ENCODE data around the gene PCYT1A. TPM values are rescaled to one million over a fixed set of nuclear protein-coding genes. Genes with fewer than 3 reads are reported as not detected.

PCYT1A gene
- total RNA-seq, 4 donors from 2014 or later: 90.5 to 123 (median 99.0) TPM

- DNase-seq (no peak), ATAC-seq (no peak)
- TF ChIP-seq CTCF (IDR thresholded peaks at IDR 0.05 in 4 of 5, conservative IDR thresholded peaks at IDR 0.05 in 1 of 5): no peak
- intact Hi-C loops (cut with DNase I; ENCODE audit: low total_unique reads): no loop called here
- in situ Hi-C loops (cut with MboI; ENCODE audit: low sequenced_read_pairs in 4 of 4): loop anchor here in 2 of 4 donors (5.0 to 10.0 kb wide), 2 partner anchors 118 to 121 kb away; no protein-coding TSS in a partner anchor
- H3K9me3 ChIP-seq: no peaks in the 10 kb centered on the region
- no peaks in the 10 kb centered on the region for H3K27me3 ChIP-seq
- H3K36me3 ChIP-seq: no peaks in the 10 kb centered on the region
- peaks cover 12 to 20% of the 10 kb centered on the region in 2 donors for H3K4me1 ChIP-seq
- H3K4me3 ChIP-seq: no peak overlapping the region
- H3K27ac ChIP-seq: peak overlapping the region; percentile 65 to 84 (median 73)
These were observed 94.3 kb downstream of the PCYT1A start for GRCh38 chr3:196193133-196193735.

GRCh38 chr3:196192524-196193051 is 94.9 kb downstream of the PCYT1A start:
- H3K4me3 ChIP-seq: no peak overlapping the region
- peaks cover 12 to 20% of the 10 kb centered on the region in 2 donors for H3K4me1 ChIP-seq
- in situ Hi-C loops (cut with MboI; ENCODE audit: low sequenced_read_pairs in 4 of 4) (loop anchor here in 2 of 4 donors (5.0 to 10.0 kb wide), 2 partner anchors 118 to 120 kb away; no protein-coding TSS in a partner anchor), intact Hi-C loops (cut with DNase I; ENCODE audit: low total_unique reads) (no loop called here)
- H3K9me3 ChIP-seq: no peaks in the 10 kb centered on the region
- H3K36me3 ChIP-seq: no peaks in the 10 kb centered on the region
- peak overlapping the region; percentile 65 to 84 (median 73) for H3K27ac ChIP-seq
- no peak for TF ChIP-seq CTCF (IDR thresholded peaks at IDR 0.05 in 4 of 5, conservative IDR thresholded peaks at IDR 0.05 in 1 of 5)
- no peak for TF ChIP-seq POLR2A (IDR thresholded peaks at IDR 0.05)
- H3K27me3 ChIP-seq: no peaks in the 10 kb centered on the region
- DNase-seq (peak; percentile 38 to 80), ATAC-seq (peak; percentile 60 to 89)

- no peak for DNase-seq
- Histone ChIP-seq H3K27ac (peak overlapping the region; percentile 65 to 84 (median 73)), H3K27me3 (no peaks in the 10 kb centered on the region), H3K4me1 (peaks cover 14 to 20% of the 10 kb centered on the region in 2 donors), H3K4me3 (no peak overlapping the region), H3K36me3 (no peaks in the 10 kb centered on the region), H3K9me3 (no peaks in the 10 kb centered on the region)
- in situ Hi-C loops (cut with MboI; ENCODE audit: low sequenced_read_pairs in 4 of 4) (loop anchor here in 2 of 4 donors (5.0 to 10.0 kb wide), 2 partner anchors 117 to 120 kb away; no protein-coding TSS in a partner anchor), intact Hi-C loops (cut with DNase I; ENCODE audit: low total_unique reads) (no loop called here)
- ATAC-seq: peak in 1 of 2 donors; percentile 22
- TF ChIP-seq POLR2A (IDR thresholded peaks at IDR 0.05) (no peak), CTCF (IDR thresholded peaks at IDR 0.05 in 4 of 5, conservative IDR thresholded peaks at IDR 0.05 in 1 of 5) (no peak)
These were observed 95.4 kb downstream of the PCYT1A start for GRCh38 chr3:196192036-196192523.

- DNase-seq: no peak
These were observed 97.8 kb downstream of the PCYT1A start for GRCh38 chr3:196189566-196190347.

More at GRCh38 chr3:196189566-196190347, 97.8 kb downstream of the PCYT1A start:
- Histone ChIP-seq H3K4me3 (no peak overlapping the region), H3K36me3 (no peaks in the 10 kb centered on the region), H3K9me3 (no peaks in the 10 kb centered on the region), H3K4me1 (peaks cover 18 to 24% of the 10 kb centered on the region in 2 donors), H3K27me3 (no peaks in the 10 kb centered on the region), H3K27ac (no peak overlapping the region)
- intact Hi-C loops (cut with DNase I; ENCODE audit: low total_unique reads) (no loop called here), in situ Hi-C loops (cut with MboI; ENCODE audit: low sequenced_read_pairs in 4 of 4) (loop anchor here in 2 of 4 donors (5.0 to 10.0 kb wide), 2 partner anchors 115 to 117 kb away; no protein-coding TSS in a partner anchor)
- TF ChIP-seq POLR2A (IDR thresholded peaks at IDR 0.05) (no peak), CTCF (IDR thresholded peaks at IDR 0.05 in 4 of 5, conservative IDR thresholded peaks at IDR 0.05 in 1 of 5) (no peak)
- ATAC-seq: no peak
